Panc1 (cell line): Measurements from ENCODE around the gene TMEM260.

Experiments
- CTCF ChIP-seq: fragments of 450-650 bp; IDR thresholded peaks from 2 replicates; pipeline ENCODE4 v1.5.1; 2017; ENCODE audit warnings: mild to moderate bottlenecking
- POLR2AphosphoS5 ChIP-seq: IDR thresholded peaks from 2 replicates; pipeline ENCODE4 v1.6.1; 2012; ENCODE audit warnings: mild to moderate bottlenecking, low read depth, low read length, moderate library complexity

- no peak for TF ChIP-seq POLR2AphosphoS5
- no peak for TF ChIP-seq CTCF
These were observed 44.9 kb upstream of the TMEM260 start for GRCh38 chr14:56534656-56535055.
